Keratinocyte (primary cell): ENCODE measurements around the gene TMF1. TPM values are rescaled to one million over a fixed set of nuclear protein-coding genes. Genes with fewer than 3 reads are reported as not detected.

Source experiments
- DNase-seq: peaks from one replicate; pipeline ENCODE4 v3.0.0-alpha.2; 2011; ENCODE audit warnings: low read depth, missing footprints, low spot score
- FAIRE-seq: peaks from 2 replicates; lab custom pipeline; 2011; peaks lifted over from hg19 to GRCh38; lab: Jason Lieb, UNC
- H2AFZ ChIP-seq: 2 replicates; pipeline ENCODE4 v1.6.0; 2012; ENCODE audit warnings: low read length, control low read depth, inconsistent platforms; ENCODE audit not compliant: control insufficient read depth
- H3K27ac ChIP-seq: 2 replicates; pipeline ENCODE4 v1.5.1; 2011; ENCODE audit warnings: low read length; ENCODE audit not compliant: control insufficient read depth, insufficient read depth
- H3K27me3 ChIP-seq: 3 replicates; pipeline ENCODE4 v1.6.0; 2011; ENCODE audit warnings: low read length; ENCODE audit not compliant: control insufficient read depth, insufficient read depth; ENCODE audit errors: extremely low read depth
- H3K36me3 ChIP-seq, 2 experiments: 2 replicates in 1 of 2; 3 replicates in 1 of 2; pipeline ENCODE4 v1.5.1; 2011; ENCODE audit warnings: low read length in 2 of 2, mild to moderate bottlenecking in 1 of 2; ENCODE audit not compliant: control insufficient read depth in 2 of 2, insufficient read depth in 2 of 2; ENCODE audit errors: extremely low read depth in 1 of 2
- H3K4me1 ChIP-seq: 3 replicates; pipeline ENCODE4 v1.5.1; 2011; ENCODE audit warnings: low read length; ENCODE audit not compliant: control insufficient read depth, insufficient read depth; ENCODE audit errors: extremely low read depth
- H3K4me2 ChIP-seq: 3 replicates; pipeline ENCODE4 v1.6.0; 2011; ENCODE audit warnings: low read depth, low read length; ENCODE audit not compliant: control insufficient read depth, insufficient read depth; ENCODE audit errors: extremely low read depth
- H3K4me3 ChIP-seq, 3 experiments: fragments of 200-600 bp in 1 of 3; sonication (generic) in 1 of 3; 2 replicates in 2 of 3; 3 replicates in 1 of 3; pipeline ENCODE4 v1.5.1; 2011 to 2016; ENCODE audit warnings: low read length in 3 of 3, mild to moderate bottlenecking in 3 of 3, control low read depth in 2 of 3, inconsistent platforms in 1 of 3, low read depth in 1 of 3, mixed read lengths in 1 of 3, mixed run types in 1 of 3, moderate library complexity in 1 of 3; ENCODE audit not compliant: control insufficient read depth in 2 of 3, insufficient read depth in 2 of 3; ENCODE audit errors: extremely low read depth in 1 of 3
- H3K79me2 ChIP-seq: 2 replicates; pipeline ENCODE4 v1.6.0; 2012; ENCODE audit warnings: low read length; ENCODE audit not compliant: control insufficient read depth, insufficient read depth
- H3K9ac ChIP-seq: 3 replicates; pipeline ENCODE4 v1.6.0; 2011; ENCODE audit warnings: low read length; ENCODE audit not compliant: control insufficient read depth, insufficient read depth; ENCODE audit errors: extremely low read depth
- H3K9me1 ChIP-seq: 3 replicates; pipeline ENCODE4 v1.6.0; 2011; ENCODE audit warnings: low read length; ENCODE audit not compliant: control insufficient read depth, insufficient read depth; ENCODE audit errors: extremely low read depth
- H3K9me3 ChIP-seq: 2 replicates; pipeline ENCODE4 v1.5.1; 2012; ENCODE audit warnings: low read depth, low read length; ENCODE audit not compliant: control insufficient read depth
- H4K20me1 ChIP-seq: 3 replicates; pipeline ENCODE4 v1.6.0; 2011; ENCODE audit warnings: low read length; ENCODE audit not compliant: control insufficient read depth, insufficient read depth; ENCODE audit errors: extremely low read depth
- EZH2 ChIP-seq: IDR thresholded peaks from one replicate; pipeline ENCODE4 v1.6.1; 2012; ENCODE audit warnings: inconsistent platforms, mild to moderate bottlenecking, low read length, moderate library complexity
- dilution Hi-C: fragments of 300-500 bp; cut with MboI; formaldehyde crosslinking; loops from one replicate; pipeline ENCODE4 v1.7.0; 2020; ENCODE audit warnings: low sequenced_read_pairs; ENCODE audit not compliant: extremely low pct_ligation_motif_present
- polyA plus RNA-seq, 5 experiments: library from polyadenylated mRNA; depleted of rRNA in 3 of 5; stranded (reverse) in 3 of 5; stranded (forward) in 1 of 5; unstranded in 1 of 5; fragments of >200 nt; gene quantifications; 1 replicate in 1 of 5; 2 replicates in 3 of 5; 3 replicates in 1 of 5; pipeline versions ENCODE4 v1.2.1 to v1.2.3, GENCODE V29; 2011 to 2012; ENCODE audit warnings: missing spikeins in 2 of 5, low read depth in 1 of 5, low replicate concordance in 1 of 5
- TF ChIP-seq, protein P1 (sequence below), 3 experiments: IDR thresholded peaks in 1 of 3; conservative IDR thresholded peaks in 1 of 3; optimal IDR thresholded peaks in 1 of 3; 2 replicates in 2 of 3; 3 replicates in 1 of 3; pipeline versions ENCODE3 to v1.5.1; 2011; ENCODE audit warnings: low read length in 3 of 3, mild to moderate bottlenecking in 3 of 3, moderate library complexity in 2 of 3, control low read depth in 1 of 3, inconsistent platforms in 1 of 3; ENCODE audit not compliant: insufficient read depth in 2 of 3; ENCODE audit errors: extremely low read depth in 1 of 3

TMF1 gene
- polyA plus RNA-seq, 1 donor (not counting 4 experiments of a cell fraction or from before 2014, with no cell fraction given), result 13.7 TPM

DNA sequence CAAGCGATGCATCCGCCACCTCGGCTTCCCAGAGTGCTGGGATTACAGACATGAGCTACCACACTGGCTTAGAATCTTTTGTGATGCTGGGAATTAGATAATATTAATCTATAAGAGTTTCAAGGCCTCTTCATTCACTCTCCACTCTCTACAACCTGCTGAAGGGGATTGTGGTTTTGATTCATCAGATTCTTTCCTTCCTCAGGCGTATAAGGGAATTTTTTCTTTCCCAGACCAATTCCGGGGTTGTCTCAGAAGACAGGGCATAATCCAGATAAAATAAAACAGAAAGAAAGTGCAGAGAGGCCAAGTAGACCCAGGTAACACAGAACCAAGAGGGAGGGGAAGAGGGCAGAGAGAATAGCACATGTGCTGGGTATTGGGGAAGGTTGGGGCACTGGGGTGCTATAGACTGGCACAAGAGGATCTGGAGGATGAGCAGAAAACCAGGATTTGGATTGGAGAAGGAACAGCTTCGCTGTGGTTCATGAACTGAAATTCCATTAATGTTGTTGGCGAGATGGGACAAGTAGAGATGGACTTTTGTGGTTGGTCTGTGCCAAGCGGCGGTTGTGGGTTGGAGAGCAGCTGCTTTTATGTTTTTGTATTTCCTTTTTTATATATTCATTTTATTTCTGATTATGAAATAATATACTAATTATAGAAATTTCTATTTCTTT is 45.4 kb upstream of the TMF1 start:
- Histone ChIP-seq H3K4me1 (peaks cover 7% of the 10 kb centered on the region), H3K27ac (peak overlapping the region; percentile 10), H4K20me1 (no peaks in the 10 kb centered on the region), H3K4me2 (peak overlapping the region; percentile 20), H3K27me3 (no peaks in the 10 kb centered on the region), H3K9me1 (no peaks in the 10 kb centered on the region), H3K36me3 (peaks cover 4 to 10% of the 10 kb centered on the region in 2 experiments), H2AFZ (no peak overlapping the region), H3K9me3 (no peaks in the 10 kb centered on the region), H3K4me3 (no peak overlapping the region), H3K79me2 (peaks cover 26% of the 10 kb centered on the region), H3K9ac (no peak overlapping the region)
- FAIRE-seq (no peak), DNase-seq (no peak)
- dilution Hi-C loops, result no loop called here
- TF ChIP-seq EZH2, result no peak
- TF ChIP-seq, protein P1, sequence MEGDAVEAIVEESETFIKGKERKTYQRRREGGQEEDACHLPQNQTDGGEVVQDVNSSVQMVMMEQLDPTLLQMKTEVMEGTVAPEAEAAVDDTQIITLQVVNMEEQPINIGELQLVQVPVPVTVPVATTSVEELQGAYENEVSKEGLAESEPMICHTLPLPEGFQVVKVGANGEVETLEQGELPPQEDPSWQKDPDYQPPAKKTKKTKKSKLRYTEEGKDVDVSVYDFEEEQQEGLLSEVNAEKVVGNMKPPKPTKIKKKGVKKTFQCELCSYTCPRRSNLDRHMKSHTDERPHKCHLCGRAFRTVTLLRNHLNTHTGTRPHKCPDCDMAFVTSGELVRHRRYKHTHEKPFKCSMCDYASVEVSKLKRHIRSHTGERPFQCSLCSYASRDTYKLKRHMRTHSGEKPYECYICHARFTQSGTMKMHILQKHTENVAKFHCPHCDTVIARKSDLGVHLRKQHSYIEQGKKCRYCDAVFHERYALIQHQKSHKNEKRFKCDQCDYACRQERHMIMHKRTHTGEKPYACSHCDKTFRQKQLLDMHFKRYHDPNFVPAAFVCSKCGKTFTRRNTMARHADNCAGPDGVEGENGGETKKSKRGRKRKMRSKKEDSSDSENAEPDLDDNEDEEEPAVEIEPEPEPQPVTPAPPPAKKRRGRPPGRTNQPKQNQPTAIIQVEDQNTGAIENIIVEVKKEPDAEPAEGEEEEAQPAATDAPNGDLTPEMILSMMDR (optimal IDR thresholded peaks at IDR 0.05 in 1 of 3, IDR thresholded peaks at IDR 0.05 in 1 of 3, conservative IDR thresholded peaks at IDR 0.05 in 1 of 3; ENCODE audit: extremely low read depth in 1 of 3, insufficient read depth in 2 of 3, low read length in 3 of 3), result no peak

DNA sequence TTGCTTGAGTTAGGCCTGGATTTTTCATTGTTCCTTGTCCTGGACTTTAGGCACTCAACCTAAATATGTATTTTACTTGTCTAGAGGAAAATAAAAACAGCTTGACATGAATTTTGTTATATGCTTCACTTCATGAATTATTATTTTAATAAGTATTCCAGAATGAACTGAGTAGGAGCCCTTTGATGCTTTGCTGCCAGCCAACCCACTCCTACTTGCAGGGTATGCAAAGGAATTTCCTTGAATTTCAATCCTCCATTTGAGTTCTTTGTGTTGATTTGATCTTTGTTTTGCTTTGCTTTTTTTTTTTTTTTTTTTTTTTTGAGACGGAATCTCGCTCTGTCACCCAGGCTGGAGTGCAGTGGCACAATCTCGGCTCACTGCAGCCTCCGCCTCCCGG is 44.2 kb upstream of the TMF1 start:
- Histone ChIP-seq H2AFZ (no peak overlapping the region), H3K79me2 (peaks cover 37% of the 10 kb centered on the region), H3K36me3 (peaks cover 4 to 7% of the 10 kb centered on the region in 2 experiments), H3K27ac (no peak overlapping the region), H3K9me1 (no peaks in the 10 kb centered on the region), H3K9me3 (no peaks in the 10 kb centered on the region), H3K4me1 (peaks cover 17% of the 10 kb centered on the region), H3K4me2 (no peak overlapping the region), H4K20me1 (no peaks in the 10 kb centered on the region), H3K9ac (no peak overlapping the region), H3K4me3 (no peak overlapping the region), H3K27me3 (no peaks in the 10 kb centered on the region)
- TF ChIP-seq, protein P1 (optimal IDR thresholded peaks at IDR 0.05 in 1 of 3, IDR thresholded peaks at IDR 0.05 in 1 of 3, conservative IDR thresholded peaks at IDR 0.05 in 1 of 3; ENCODE audit: extremely low read depth in 1 of 3, insufficient read depth in 2 of 3, low read length in 3 of 3), result no peak
- TF ChIP-seq EZH2, result no peak
- DNase-seq (no peak), FAIRE-seq (no peak)
- dilution Hi-C loops, result no loop called here
